PC-9 (cell line): ENCODE measurements around the gene CANX. TPM values are rescaled to one million over a fixed set of nuclear protein-coding genes. Genes with fewer than 3 reads are reported as not detected.

ENCODE experiments used
- BruUV-seq: library from RNA; stranded (reverse); fragments of 400-500 nt; replicated peaks from 2 replicates; lab custom pipeline; 2021; lab: Mats Ljungman, UMichigan
- CTCF ChIA-PET: fragments of 300-600 bp; sonication (Branson Sonifier 250); formaldehyde crosslinking; loops from one replicate; lab custom pipeline; 2022; ENCODE audit warnings: antibody characterized with exemption; lab: Charles Lee
- POLR2A ChIA-PET: fragments of 300-600 bp; sonication (Branson Sonifier 250); formaldehyde crosslinking; loops from one replicate; lab custom pipeline; 2022; ENCODE audit warnings: antibody characterized with exemption; ENCODE audit not compliant: unreplicated experiment; lab: Charles Lee
- DNase-seq, 2 experiments: peaks; one replicate each; pipeline versions ENCODE4 v3.0.0 to v3.0.0-alpha.2; 2015 to 2022; ENCODE audit warnings: mixed read lengths in 1 of 2
- H2AFZ ChIP-seq: fragments of 200-600 bp; sonication (generic); 2 replicates; pipeline ENCODE4 v1.8.1; 2017; ENCODE audit warnings: antibody characterized with exemption
- H3F3A ChIP-seq: fragments of 200-600 bp; sonication (generic); 2 replicates; pipeline ENCODE4 v1.8.1; 2017; ENCODE audit warnings: antibody characterized with exemption, mild to moderate bottlenecking, low read depth; ENCODE audit not compliant: insufficient read depth
- H3K27ac ChIP-seq: fragments of 200-600 bp; sonication (generic); 2 replicates; pipeline ENCODE4 v1.6.1; 2016; ENCODE audit warnings: mixed run types
- H3K27me3 ChIP-seq: fragments of 200-600 bp; sonication (generic); 2 replicates; pipeline ENCODE4 v1.6.1; 2016; ENCODE audit warnings: low read depth, mixed run types; ENCODE audit not compliant: insufficient read depth
- H3K36me3 ChIP-seq: fragments of 200-600 bp; sonication (generic); 2 replicates; pipeline ENCODE4 v1.6.1; 2016; ENCODE audit warnings: low read depth, mixed run types
- H3K4me1 ChIP-seq: fragments of 200-600 bp; sonication (generic); replicated peaks from 2 replicates; pipeline ENCODE4 v1.6.1; 2016; ENCODE audit warnings: mixed run types; ENCODE audit not compliant: insufficient read depth
- H3K4me2 ChIP-seq: fragments of 200-600 bp; sonication (generic); 2 replicates; pipeline ENCODE4 v1.6.1; 2017; ENCODE audit warnings: mixed run types
- H3K4me3 ChIP-seq: fragments of 200-600 bp; sonication (generic); 2 replicates; pipeline ENCODE4 v1.6.1; 2016; ENCODE audit warnings: mixed run types
- H3K79me2 ChIP-seq: fragments of 200-600 bp; sonication (generic); 2 replicates; pipeline ENCODE4 v1.6.1; 2017; ENCODE audit warnings: low read depth, mixed run types
- H3K9me2 ChIP-seq: fragments of 200-600 bp; sonication (generic); 2 replicates; pipeline ENCODE4 v1.8.1; 2017; ENCODE audit warnings: mild to moderate bottlenecking; ENCODE audit not compliant: insufficient read depth
- H3K9me3 ChIP-seq: fragments of 200-600 bp; sonication (generic); 2 replicates; pipeline ENCODE4 v1.8.1; 2016; ENCODE audit warnings: low read depth; ENCODE audit not compliant: insufficient read depth
- H4K20me1 ChIP-seq: fragments of 200-600 bp; sonication (generic); 2 replicates; pipeline ENCODE4 v1.8.1; 2017; ENCODE audit not compliant: insufficient read depth
- EZH2 ChIP-seq: fragments of 200-600 bp; sonication (generic); IDR thresholded peaks from 2 replicates; pipeline ENCODE4 v1.8.0; 2017; ENCODE audit warnings: antibody characterized with exemption, low read depth
- intact Hi-C: fragments of 100-400 bp; cut with micrococcal nuclease; formaldehyde crosslinking; loops from one replicate; pipeline ENCODE4 v1.10.0; 2022; ENCODE audit not compliant: unreplicated experiment
- total RNA-seq: library from RNA; stranded (reverse); gene quantifications from 2 replicates; pipeline ENCODE4 v1.2.3, GENCODE V29; 2021
- TF ChIP-seq, protein P1 (sequence below): fragments of 200-600 bp; sonication (generic); conservative IDR thresholded peaks from 2 replicates; pipeline ENCODE4 v1.6.1; 2017; ENCODE audit warnings: mixed run types, antibody characterized with exemption, mild to moderate bottlenecking, moderate library complexity

CANX gene
- total RNA-seq, 1 experiment from 2014 or later = 712 TPM

DNA sequence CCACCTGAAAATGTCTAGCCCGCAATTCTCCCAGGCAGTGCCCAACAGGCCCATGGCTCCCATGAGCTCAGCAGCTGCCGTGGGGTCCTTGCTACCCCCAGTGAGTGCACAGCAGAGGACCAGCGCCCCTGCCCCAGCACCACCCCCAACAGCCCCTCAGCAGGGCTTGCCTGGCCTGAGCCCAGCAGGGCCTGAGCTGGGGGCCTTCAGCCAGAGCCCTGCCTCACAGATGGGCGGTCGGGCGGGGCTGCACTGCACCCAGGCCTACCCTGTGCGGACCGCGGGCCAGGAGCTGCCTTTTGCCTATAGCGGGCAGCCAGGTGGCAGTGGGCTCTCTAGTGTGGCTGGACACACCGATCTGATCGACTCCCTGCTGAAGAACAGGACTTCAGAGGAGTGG lies 75.7 kb downstream of the CANX start:
- TF ChIP-seq EZH2 = no peak
- TF ChIP-seq, protein P1, sequence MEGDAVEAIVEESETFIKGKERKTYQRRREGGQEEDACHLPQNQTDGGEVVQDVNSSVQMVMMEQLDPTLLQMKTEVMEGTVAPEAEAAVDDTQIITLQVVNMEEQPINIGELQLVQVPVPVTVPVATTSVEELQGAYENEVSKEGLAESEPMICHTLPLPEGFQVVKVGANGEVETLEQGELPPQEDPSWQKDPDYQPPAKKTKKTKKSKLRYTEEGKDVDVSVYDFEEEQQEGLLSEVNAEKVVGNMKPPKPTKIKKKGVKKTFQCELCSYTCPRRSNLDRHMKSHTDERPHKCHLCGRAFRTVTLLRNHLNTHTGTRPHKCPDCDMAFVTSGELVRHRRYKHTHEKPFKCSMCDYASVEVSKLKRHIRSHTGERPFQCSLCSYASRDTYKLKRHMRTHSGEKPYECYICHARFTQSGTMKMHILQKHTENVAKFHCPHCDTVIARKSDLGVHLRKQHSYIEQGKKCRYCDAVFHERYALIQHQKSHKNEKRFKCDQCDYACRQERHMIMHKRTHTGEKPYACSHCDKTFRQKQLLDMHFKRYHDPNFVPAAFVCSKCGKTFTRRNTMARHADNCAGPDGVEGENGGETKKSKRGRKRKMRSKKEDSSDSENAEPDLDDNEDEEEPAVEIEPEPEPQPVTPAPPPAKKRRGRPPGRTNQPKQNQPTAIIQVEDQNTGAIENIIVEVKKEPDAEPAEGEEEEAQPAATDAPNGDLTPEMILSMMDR = no peak
- Histone ChIP-seq H3K4me3 (no peak overlapping the region), H3K79me2 (no peaks in the 10 kb centered on the region), H3K9me2 (no peaks in the 10 kb centered on the region), H3K4me2 (no peak overlapping the region), H2AFZ (no peak overlapping the region), H3F3A (no peaks in the 10 kb centered on the region), H3K27me3 (no peaks in the 10 kb centered on the region), H4K20me1 (no peaks in the 10 kb centered on the region), H3K4me1 (no peaks in the 10 kb centered on the region), H3K36me3 (0 out of 2 replicates have a peak, but pooled peaks cover 4% of the 10 kb centered on the region), H3K27ac (no peak overlapping the region), H3K9me3 (no peaks in the 10 kb centered on the region)
- ChIA-PET POLR2A (no interaction called here), CTCF (no interaction called here)
- BruUV-seq = no TSS peak
- intact Hi-C loops = no loop called here
- no peak for DNase-seq

DNA sequence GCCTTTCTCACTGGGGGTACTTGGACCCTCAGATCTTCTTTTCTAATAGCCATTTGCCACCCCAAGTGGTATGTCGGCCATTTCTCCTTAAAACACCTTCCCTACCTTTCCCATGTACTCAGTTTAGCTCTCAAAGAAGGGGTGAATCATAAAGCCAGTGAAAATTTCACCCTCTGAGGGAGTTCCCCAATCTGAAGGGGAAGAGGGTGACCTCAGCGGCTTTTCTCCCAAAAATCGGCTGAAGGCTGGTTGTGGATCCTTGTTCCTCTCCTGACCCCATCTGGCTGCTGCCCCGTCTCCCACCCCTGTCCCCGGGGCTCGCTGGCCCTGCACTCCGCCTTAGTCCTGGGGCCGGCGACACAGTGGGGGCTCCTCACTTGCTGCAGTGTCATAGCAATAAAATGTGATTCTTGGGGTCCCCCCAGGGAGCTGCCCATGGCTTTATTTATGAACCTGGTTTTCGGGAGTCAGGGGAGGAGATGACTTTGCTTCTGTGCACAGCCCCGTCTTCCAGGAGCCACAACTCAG lies 77.7 kb downstream of the CANX start:
- Histone ChIP-seq H3K9me2 (no peaks in the 10 kb centered on the region), H3K4me2 (no peak overlapping the region), H3K36me3 (0 out of 2 replicates have a peak, but pooled peaks cover 4% of the 10 kb centered on the region), H4K20me1 (no peaks in the 10 kb centered on the region), H3K27me3 (no peaks in the 10 kb centered on the region), H3K79me2 (no peaks in the 10 kb centered on the region), H3F3A (no peaks in the 10 kb centered on the region), H3K4me1 (no peaks in the 10 kb centered on the region), H2AFZ (no peak overlapping the region), H3K9me3 (no peaks in the 10 kb centered on the region), H3K4me3 (no peak overlapping the region), H3K27ac (no peak overlapping the region)
- intact Hi-C loops = no loop called here
- ChIA-PET CTCF (no interaction called here), POLR2A (no interaction called here)
- no TSS peak for BruUV-seq
- no peak for DNase-seq
- TF ChIP-seq EZH2 = no peak
- TF ChIP-seq, protein P1 = no peak

DNA sequence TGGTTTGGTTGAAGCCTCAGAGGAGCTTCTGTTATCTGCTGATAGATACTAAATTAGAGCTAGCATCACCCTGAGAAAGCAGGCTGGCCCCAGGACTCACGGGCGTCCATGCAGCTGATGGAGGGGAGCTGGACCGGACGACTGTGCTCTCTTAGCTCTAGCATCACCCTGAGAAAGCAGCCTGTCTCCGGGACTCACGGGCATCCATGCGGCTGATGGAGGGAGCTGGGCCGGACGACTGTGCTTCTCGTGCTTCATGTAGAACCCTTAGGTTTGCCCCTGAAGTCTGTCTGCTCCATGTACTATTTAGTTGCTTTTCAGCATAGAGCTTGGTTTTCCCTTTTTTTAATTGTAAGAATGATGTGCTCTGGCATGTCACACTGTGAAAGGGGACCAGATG lies 78.7 kb downstream of the CANX start:
- Histone ChIP-seq H3K36me3 (no peaks in the 10 kb centered on the region), H3K4me2 (no peak overlapping the region), H3K9me3 (no peaks in the 10 kb centered on the region), H3K4me1 (no peaks in the 10 kb centered on the region), H2AFZ (no peak overlapping the region), H3F3A (no peaks in the 10 kb centered on the region), H4K20me1 (no peaks in the 10 kb centered on the region), H3K79me2 (no peaks in the 10 kb centered on the region), H3K9me2 (no peaks in the 10 kb centered on the region), H3K4me3 (no peak overlapping the region), H3K27ac (no peak overlapping the region), H3K27me3 (no peaks in the 10 kb centered on the region)
- TF ChIP-seq EZH2 = no peak
- TF ChIP-seq, protein P1 = no peak
- DNase-seq = no peak
- intact Hi-C loops = no loop called here
- BruUV-seq = no TSS peak
- ChIA-PET POLR2A (interaction anchor here (0.6 kb wide), 1 partner anchor 536 kb away, joined by 4 read pairs; no protein-coding TSS in a partner anchor), CTCF (no interaction called here)
